Naive thymus-derived CD4-positive, alpha-beta T cell (primary cell): Measurements from ENCODE around the gene GFM1. TPM values are rescaled to one million over a fixed set of nuclear protein-coding genes. Genes with fewer than 3 reads are reported as not detected.

Experiments used
- ATAC-seq: fragments of 150-1000 bp; cut with Tn5 transposase; 2 replicates; pipeline ENCODE4 v1.10.0; 2021; ENCODE audit warnings: mild to moderate bottlenecking, moderate library complexity
- CTCF ChIA-PET: fragments of 350-600 bp; sonication (Branson Sonifier 250); formaldehyde crosslinking; loops from one replicate; lab custom pipeline; 2021; ENCODE audit warnings: antibody characterized with exemption; lab: Charles Lee
- POLR2A ChIA-PET: fragments of 350-600 bp; sonication (Branson Sonifier 250); formaldehyde crosslinking; loops from one replicate; lab custom pipeline; 2021; ENCODE audit warnings: antibody characterized with exemption, inconsistent platforms; lab: Charles Lee
- DNase-seq, 9 donors: peaks; one replicate each; pipeline versions ENCODE4 v3.0.0 to v3.0.0-alpha.2; 2020 to 2022; ENCODE audit warnings: mixed read lengths in 1 of 9
- H3K27ac ChIP-seq: one replicate; pipeline ENCODE4 v1.7.0; 2013; ENCODE audit warnings: mild to moderate bottlenecking, low read depth, low read length, moderate library complexity
- H3K27me3 ChIP-seq, 2 donors: one replicate each; pipeline ENCODE4 v1.7.0; 2013; ENCODE audit warnings: low read length in 2 of 2, mild to moderate bottlenecking in 2 of 2, moderate library complexity in 2 of 2; ENCODE audit not compliant: control insufficient read depth in 2 of 2, insufficient read depth in 2 of 2
- H3K36me3 ChIP-seq, 3 experiments: 1 replicate in 2 of 3; 2 replicates in 1 of 3; pipeline ENCODE4 v1.7.0; 2013; ENCODE audit warnings: low read length in 3 of 3, mild to moderate bottlenecking in 3 of 3, moderate library complexity in 1 of 3; ENCODE audit not compliant: insufficient read depth in 3 of 3, control insufficient read depth in 2 of 3
- H3K4me1 ChIP-seq, 2 donors: one replicate each; pipeline ENCODE4 v1.7.0; 2013; ENCODE audit warnings: low read length in 2 of 2, mild to moderate bottlenecking in 2 of 2, moderate library complexity in 1 of 2; ENCODE audit not compliant: control insufficient read depth in 2 of 2, insufficient read depth in 2 of 2
- H3K4me3 ChIP-seq: 2 replicates; pipeline ENCODE4 v1.7.0; 2013; ENCODE audit warnings: mild to moderate bottlenecking, low read length
- H3K9me3 ChIP-seq, 3 experiments: 1 replicate in 2 of 3; 2 replicates in 1 of 3; pipeline ENCODE4 v1.7.0; 2013; ENCODE audit warnings: low read length in 3 of 3; ENCODE audit not compliant: control insufficient read depth in 2 of 3
- H3K27ac Mint-ChIP-seq, 9 donors: one replicate each; pipeline ENCODE4 v1.8.0; 2020 to 2022; ENCODE audit warnings: mixed read lengths in 9 of 9, mild to moderate bottlenecking in 8 of 9, moderate library complexity in 5 of 9, inconsistent platforms in 2 of 9
- H3K27me3 Mint-ChIP-seq, 5 donors: one replicate each; pipeline ENCODE4 v1.8.0; 2021 to 2022; ENCODE audit warnings: mixed read lengths in 5 of 5, mild to moderate bottlenecking in 1 of 5
- H3K36me3 Mint-ChIP-seq, 5 donors: one replicate each; pipeline ENCODE4 v1.8.0; 2020 to 2022; ENCODE audit warnings: mixed read lengths in 5 of 5, mild to moderate bottlenecking in 3 of 5, inconsistent platforms in 1 of 5
- H3K4me1 Mint-ChIP-seq, 7 donors: one replicate each; pipeline ENCODE4 v1.8.0; 2020 to 2022; ENCODE audit warnings: mixed read lengths in 7 of 7, mild to moderate bottlenecking in 3 of 7, inconsistent platforms in 1 of 7
- H3K4me3 Mint-ChIP-seq, 10 donors: one replicate each; pipeline ENCODE4 v1.8.0; 2020 to 2022; ENCODE audit warnings: mild to moderate bottlenecking in 10 of 10, mixed read lengths in 10 of 10, moderate library complexity in 6 of 10, inconsistent platforms in 2 of 10
- H3K9me3 Mint-ChIP-seq, 11 donors: one replicate each; pipeline ENCODE4 v1.8.0; 2020 to 2022; ENCODE audit warnings: mixed read lengths in 11 of 11, mild to moderate bottlenecking in 4 of 11, inconsistent platforms in 1 of 11, moderate library complexity in 1 of 11
- intact Hi-C, 2 donors: fragments of 100-400 bp; cut with micrococcal nuclease; formaldehyde crosslinking; loops; one replicate each; pipeline ENCODE4 v1.15.1; 2023
- polyA plus RNA-seq, 2 donors: library from polyadenylated mRNA; unstranded; fragments of 300-500 nt; fragmentation: Illumina TruSeq; gene quantifications; one replicate each; pipeline ENCODE4 v1.2.3, GENCODE V29; 2021
- total RNA-seq, 6 experiments: library from RNA in 5 of 6; stranded (reverse) in 5 of 6; gene quantifications; 1 replicate in 5 of 6; 2 replicates in 1 of 6; pipeline ENCODE4 v1.2.3 and lab custom pipeline; 2021 to 2026

Gene GFM1
- total and polyA plus RNA-seq, 7 experiments from 2014 or later = 32.9 to 43.4 (median 41.1) TPM

GRCh38 chr3:158732856-158733200 is 88.5 kb downstream of the GFM1 start:
- Mint-ChIP-seq H3K9me3 (peaks cover 0 to 14% (median 3%) of the 10 kb centered on the region in 11 donors), H3K4me3 (peak overlapping the region in 6 of 10 donors; percentile 6 to 71 (median 32)), H3K36me3 (peaks cover 0 to 18% (median 2%) of the 10 kb centered on the region in 5 donors)

DNA sequence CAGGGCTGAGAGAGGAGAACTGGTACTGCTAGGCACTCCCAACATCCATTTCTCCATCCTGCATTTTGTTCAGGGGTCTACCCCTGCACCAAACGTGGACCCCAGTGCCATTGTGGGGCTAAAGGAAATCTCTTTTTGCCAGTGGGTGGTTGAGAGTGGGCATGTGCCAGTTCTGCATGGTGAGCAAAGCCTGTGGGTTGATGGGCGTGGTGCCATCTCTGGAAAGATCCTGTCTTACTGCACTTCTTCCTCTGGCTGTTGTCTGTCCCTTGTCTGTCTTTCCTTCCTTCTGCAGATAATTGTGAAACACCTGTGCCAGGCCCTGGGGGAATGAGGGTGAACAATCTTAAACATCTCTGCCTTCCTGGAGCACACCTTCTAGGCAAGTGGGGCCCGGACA is 89.3 kb downstream of the GFM1 start:
- DNase-seq (no peak), ATAC-seq (no peak)
- peaks cover 0 to 14% (median 3%) of the 10 kb centered on the region in 11 donors for H3K9me3 Mint-ChIP-seq
- ChIA-PET POLR2A (no interaction called here), CTCF (no interaction called here)
- no peak overlapping the region for H3K27ac ChIP-seq
- H3K27me3 ChIP-seq = no peaks in the 10 kb centered on the region
- H3K4me3 Mint-ChIP-seq = peak overlapping the region in 9 of 10 donors; percentile 6 to 71 (median 50)
- peaks cover 0 to 4% (median 0%) of the 10 kb centered on the region in 3 experiments for H3K9me3 ChIP-seq
- H3K4me1 ChIP-seq = no peaks in the 10 kb centered on the region
- H3K27ac Mint-ChIP-seq = no peak overlapping the region
- peaks cover 0 to 4% (median 0%) of the 10 kb centered on the region in 5 donors for H3K27me3 Mint-ChIP-seq
- peaks cover 0 to 18% (median 4%) of the 10 kb centered on the region in 5 donors for H3K36me3 Mint-ChIP-seq
- H3K4me3 ChIP-seq = no peak overlapping the region
- H3K4me1 Mint-ChIP-seq = peaks cover 0 to 13% (median 6%) of the 10 kb centered on the region in 7 donors
- intact Hi-C loops = no loop called here
- H3K36me3 ChIP-seq = no peaks in the 10 kb centered on the region

More at GRCh38 chr3:158732856-158733200, 88.5 kb downstream of the GFM1 start:
- H3K27ac Mint-ChIP-seq = no peak overlapping the region
- Histone ChIP-seq H3K27me3 (no peaks in the 10 kb centered on the region), H3K27ac (no peak overlapping the region), H3K4me1 (no peaks in the 10 kb centered on the region), H3K9me3 (peaks cover 0 to 4% (median 0%) of the 10 kb centered on the region in 3 experiments), H3K36me3 (no peaks in the 10 kb centered on the region), H3K4me3 (no peak overlapping the region)
- H3K4me1 Mint-ChIP-seq = peaks cover 0 to 18% (median 11%) of the 10 kb centered on the region in 7 donors
- H3K27me3 Mint-ChIP-seq = peaks cover 0 to 4% (median 0%) of the 10 kb centered on the region in 5 donors
- ChIA-PET POLR2A (no interaction called here), CTCF (no interaction called here)
- ATAC-seq = no peak
- intact Hi-C loops = no loop called here
- no peak for DNase-seq

GRCh38 chr3:158735296-158736033 is 91.1 kb downstream of the GFM1 start:
- POLR2A ChIA-PET = no interaction called here
- Mint-ChIP-seq H3K27ac (no peak overlapping the region), H3K4me1 (peaks cover 0 to 10% (median 6%) of the 10 kb centered on the region in 7 donors), H3K27me3 (peaks cover 0 to 4% (median 0%) of the 10 kb centered on the region in 5 donors), H3K36me3 (peaks cover 0 to 18% (median 4%) of the 10 kb centered on the region in 5 donors), H3K9me3 (peaks cover 0 to 14% (median 3%) of the 10 kb centered on the region in 11 donors), H3K4me3 (no peak overlapping the region)
- Histone ChIP-seq H3K4me3 (no peak overlapping the region), H3K4me1 (no peaks in the 10 kb centered on the region), H3K27me3 (no peaks in the 10 kb centered on the region), H3K27ac (no peak overlapping the region), H3K9me3 (peaks cover 0 to 4% (median 0%) of the 10 kb centered on the region in 3 experiments), H3K36me3 (no peaks in the 10 kb centered on the region)
- intact Hi-C loops = no loop called here
- DNase-seq (no peak), ATAC-seq (no peak)
- CTCF ChIA-PET = no interaction called here

DNA sequence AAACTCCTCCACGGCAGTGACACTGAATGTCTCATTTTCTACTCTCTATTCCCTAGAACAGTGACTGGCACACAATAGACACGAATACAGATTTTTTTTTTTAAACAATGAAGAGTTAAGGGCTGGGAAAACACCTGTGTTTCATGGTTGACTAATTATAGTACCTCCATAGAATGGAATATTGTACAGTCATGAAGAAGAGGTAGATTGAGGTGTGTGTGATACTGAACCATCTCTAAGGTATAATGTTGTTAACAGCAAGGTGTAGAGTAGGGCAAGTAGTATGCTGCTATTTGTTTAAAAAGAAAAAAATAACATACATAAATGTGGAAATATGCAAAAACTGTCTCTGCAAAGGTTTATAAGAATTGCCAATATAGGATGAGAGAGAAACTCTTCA is 93.1 kb downstream of the GFM1 start:
- peaks cover 0 to 5% of the 10 kb centered on the region in 2 donors for H3K4me1 ChIP-seq
- no peak for DNase-seq
- H3K27me3 ChIP-seq = no peaks in the 10 kb centered on the region
- peaks cover 0 to 18% (median 4%) of the 10 kb centered on the region in 5 donors for H3K36me3 Mint-ChIP-seq
- H3K4me3 Mint-ChIP-seq = no peak overlapping the region
- H3K36me3 ChIP-seq = no peaks in the 10 kb centered on the region
- peaks cover 0 to 4% (median 0%) of the 10 kb centered on the region in 3 experiments for H3K9me3 ChIP-seq
- no peak for ATAC-seq
- POLR2A ChIA-PET = no interaction called here
- H3K27ac ChIP-seq = no peak overlapping the region
- H3K27ac Mint-ChIP-seq = no peak overlapping the region
- CTCF ChIA-PET = no interaction called here
- H3K4me3 ChIP-seq = no peak overlapping the region
- H3K27me3 Mint-ChIP-seq = no peaks in the 10 kb centered on the region
- intact Hi-C loops = no loop called here
- peaks cover 0 to 14% (median 3%) of the 10 kb centered on the region in 11 donors for H3K9me3 Mint-ChIP-seq
- H3K4me1 Mint-ChIP-seq = peaks cover 6 to 23% (median 13%) of the 10 kb centered on the region in 7 donors

DNA sequence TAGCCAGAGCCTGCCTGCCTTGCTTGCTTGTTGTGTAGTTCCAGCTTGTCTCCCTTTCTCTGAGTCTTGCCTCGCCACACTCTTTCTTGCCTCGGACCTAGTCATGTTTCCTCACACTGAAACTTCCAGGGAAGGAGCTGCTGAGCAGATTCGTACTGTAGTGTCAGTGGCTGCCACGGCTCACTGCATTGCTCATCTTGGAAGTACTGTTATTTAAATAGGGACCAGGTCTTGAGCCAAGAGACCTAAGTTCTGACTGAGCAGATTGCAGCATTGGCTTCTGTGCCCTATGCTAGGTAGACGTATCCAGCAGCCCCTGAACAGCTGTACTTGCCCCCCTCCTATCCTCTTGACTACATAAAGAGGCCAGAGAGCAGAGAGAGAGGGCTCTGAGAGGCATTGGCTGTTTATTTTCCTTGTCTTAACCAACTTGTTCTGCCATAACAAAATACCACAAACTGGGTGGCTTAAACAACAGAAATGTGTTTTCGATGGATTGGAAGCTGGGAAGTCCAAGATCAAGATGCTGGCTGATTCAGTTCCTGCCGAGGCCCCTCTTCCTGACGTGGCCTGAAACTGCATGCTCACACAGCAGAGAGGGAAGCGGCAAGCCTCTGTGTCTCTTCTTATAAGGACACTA is 93.8 kb downstream of the GFM1 start:
- no peaks in the 10 kb centered on the region for H3K27me3 ChIP-seq
- no peak overlapping the region for H3K4me3 Mint-ChIP-seq
- CTCF ChIA-PET = no interaction called here
- no peak overlapping the region for H3K4me3 ChIP-seq
- no peak overlapping the region for H3K27ac ChIP-seq
- POLR2A ChIA-PET = no interaction called here
- H3K36me3 ChIP-seq = no peaks in the 10 kb centered on the region
- no peak overlapping the region for H3K27ac Mint-ChIP-seq
- peaks cover 0 to 4% (median 0%) of the 10 kb centered on the region in 3 experiments for H3K9me3 ChIP-seq
- peaks cover 6 to 28% (median 17%) of the 10 kb centered on the region in 7 donors for H3K4me1 Mint-ChIP-seq
- H3K36me3 Mint-ChIP-seq = peaks cover 0 to 18% (median 4%) of the 10 kb centered on the region in 5 donors
- no peaks in the 10 kb centered on the region for H3K27me3 Mint-ChIP-seq
- no peak for DNase-seq
- ATAC-seq = no peak
- intact Hi-C loops = no loop called here
- H3K9me3 Mint-ChIP-seq = peaks cover 0 to 14% (median 3%) of the 10 kb centered on the region in 11 donors
- peaks cover 0 to 7% of the 10 kb centered on the region in 2 donors for H3K4me1 ChIP-seq

GRCh38 chr3:158738653-158739052 is 94.3 kb downstream of the GFM1 start:
- Mint-ChIP-seq H3K4me3 (no peak overlapping the region), H3K4me1 (peaks cover 6 to 32% (median 17%) of the 10 kb centered on the region in 7 donors), H3K27me3 (no peaks in the 10 kb centered on the region), H3K9me3 (peaks cover 0 to 14% (median 3%) of the 10 kb centered on the region in 11 donors), H3K36me3 (peaks cover 0 to 20% (median 4%) of the 10 kb centered on the region in 5 donors), H3K27ac (no peak overlapping the region)
- Histone ChIP-seq H3K4me1 (peaks cover 0 to 7% of the 10 kb centered on the region in 2 donors), H3K27ac (no peak overlapping the region), H3K9me3 (peaks cover 0 to 4% (median 0%) of the 10 kb centered on the region in 3 experiments), H3K27me3 (no peaks in the 10 kb centered on the region), H3K4me3 (no peak overlapping the region), H3K36me3 (no peaks in the 10 kb centered on the region)
- intact Hi-C loops = no loop called here
- POLR2A ChIA-PET = no interaction called here
- CTCF ChIA-PET = no interaction called here
- DNase-seq (no peak), ATAC-seq (no peak)
